SJCRH30 (cell line): Measurements from ENCODE around the gene GALNT11. TPM values are rescaled to one million over a fixed set of nuclear protein-coding genes. Genes with fewer than 3 reads are reported as not detected.
"Not testable (repeated sequence)": the region's sequence is repeated elsewhere in the genome, so short reads cannot be mapped to it uniquely, and the experiment has no call there.

Experiments
- DNase-seq, 2 experiments: peaks; one replicate each; pipeline ENCODE4 v3.0.0-alpha.2; 2015 to 2020
- H3K27ac ChIP-seq: fragments of 250-450 bp; sonication (Bioruptor Pico); 2 replicates; pipeline ENCODE4 v1.5.1; 2020; ENCODE audit warnings: mild to moderate bottlenecking, moderate library complexity
- H3K27me3 ChIP-seq: fragments of 250-450 bp; sonication (Bioruptor Pico); 2 replicates; pipeline ENCODE4 v1.5.1; 2020; ENCODE audit warnings: mild to moderate bottlenecking, moderate library complexity
- H3K36me3 ChIP-seq: fragments of 250-450 bp; sonication (Bioruptor Pico); 2 replicates; pipeline ENCODE4 v1.5.1; 2020; ENCODE audit warnings: mild to moderate bottlenecking, moderate library complexity
- H3K4me1 ChIP-seq: fragments of 250-450 bp; sonication (Bioruptor Pico); 2 replicates; pipeline ENCODE4 v1.5.1; 2020; ENCODE audit warnings: mild to moderate bottlenecking, moderate library complexity
- H3K4me3 ChIP-seq: fragments of 250-450 bp; sonication (Bioruptor Pico); 2 replicates; pipeline ENCODE4 v1.5.1; 2020; ENCODE audit warnings: mild to moderate bottlenecking, moderate library complexity
- H3K9me3 ChIP-seq: fragments of 250-450 bp; sonication (Bioruptor Pico); replicated peaks from 2 replicates; pipeline ENCODE4 v1.5.1; 2020; ENCODE audit warnings: mild to moderate bottlenecking, moderate library complexity
- total RNA-seq: library from RNA; depleted of rRNA; stranded (reverse); fragments of >200 nt; shearing (Covaris generic); gene quantifications from 2 replicates; pipeline ENCODE4 v1.2.3, GENCODE V29; 2014

Gene GALNT11
- total RNA-seq, 1 experiment from 2014 or later, result 50.0 TPM

DNA sequence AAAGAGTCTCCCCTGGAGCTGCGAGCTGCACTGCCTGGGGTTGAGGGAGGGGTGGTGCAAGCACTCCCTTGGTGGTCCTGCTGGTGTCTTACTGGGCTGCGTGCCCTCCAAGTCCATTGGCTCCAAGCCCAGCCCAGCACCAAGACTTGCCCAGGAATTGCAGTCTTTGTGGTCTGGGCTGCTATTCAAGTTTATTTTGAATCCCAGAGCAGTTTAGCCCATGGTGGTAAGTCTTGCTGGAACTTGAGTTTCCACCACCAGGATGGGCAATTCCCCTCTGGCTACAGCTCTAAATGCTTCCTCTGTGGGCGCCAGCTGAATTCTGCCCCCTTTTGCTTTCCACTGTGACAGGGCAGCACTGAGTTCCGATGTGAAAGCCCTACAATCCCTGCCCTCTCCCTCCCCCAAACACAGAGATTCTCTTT is 25.1 kb downstream of the GALNT11 start:
- Histone ChIP-seq H3K27me3 (no peaks in the 10 kb centered on the region), H3K4me1 (peaks cover 5% of the 10 kb centered on the region; the same call in 1 of the 2 replicates), H3K36me3 (no peaks in the 10 kb centered on the region), H3K4me3 (no peak overlapping the region; the same call in 1 of the 2 replicates), H3K27ac (no peak overlapping the region), H3K9me3 (no peaks in the 10 kb centered on the region; the same call in 1 of the 2 replicates)
- DNase-seq, result peak; percentile 82 to 89

- Histone ChIP-seq H3K27me3 (no peaks in the 10 kb centered on the region), H3K27ac (no peak overlapping the region), H3K4me3 (no peak overlapping the region), H3K9me3 (no peaks in the 10 kb centered on the region; the same call in 1 of the 2 replicates), H3K36me3 (no peaks in the 10 kb centered on the region), H3K4me1 (peaks cover 5% of the 10 kb centered on the region; the same call in 1 of the 2 replicates)
- no peak for DNase-seq
These were observed 26.5 kb downstream of the GALNT11 start for GRCh38 chr7:152051968-152052367.

- H3K27me3 ChIP-seq, result no peaks in the 10 kb centered on the region
- peaks cover 5% of the 10 kb centered on the region; the same call in 1 of the 2 replicates for H3K4me1 ChIP-seq
- H3K4me3 ChIP-seq, result no peak overlapping the region
- H3K9me3 ChIP-seq, result no peaks in the 10 kb centered on the region; the same call in 1 of the 2 replicates
- no peak overlapping the region for H3K27ac ChIP-seq
- DNase-seq, result no peak
- no peaks in the 10 kb centered on the region for H3K36me3 ChIP-seq
These were observed 27.3 kb downstream of the GALNT11 start for GRCh38 chr7:152052771-152053170.

DNA sequence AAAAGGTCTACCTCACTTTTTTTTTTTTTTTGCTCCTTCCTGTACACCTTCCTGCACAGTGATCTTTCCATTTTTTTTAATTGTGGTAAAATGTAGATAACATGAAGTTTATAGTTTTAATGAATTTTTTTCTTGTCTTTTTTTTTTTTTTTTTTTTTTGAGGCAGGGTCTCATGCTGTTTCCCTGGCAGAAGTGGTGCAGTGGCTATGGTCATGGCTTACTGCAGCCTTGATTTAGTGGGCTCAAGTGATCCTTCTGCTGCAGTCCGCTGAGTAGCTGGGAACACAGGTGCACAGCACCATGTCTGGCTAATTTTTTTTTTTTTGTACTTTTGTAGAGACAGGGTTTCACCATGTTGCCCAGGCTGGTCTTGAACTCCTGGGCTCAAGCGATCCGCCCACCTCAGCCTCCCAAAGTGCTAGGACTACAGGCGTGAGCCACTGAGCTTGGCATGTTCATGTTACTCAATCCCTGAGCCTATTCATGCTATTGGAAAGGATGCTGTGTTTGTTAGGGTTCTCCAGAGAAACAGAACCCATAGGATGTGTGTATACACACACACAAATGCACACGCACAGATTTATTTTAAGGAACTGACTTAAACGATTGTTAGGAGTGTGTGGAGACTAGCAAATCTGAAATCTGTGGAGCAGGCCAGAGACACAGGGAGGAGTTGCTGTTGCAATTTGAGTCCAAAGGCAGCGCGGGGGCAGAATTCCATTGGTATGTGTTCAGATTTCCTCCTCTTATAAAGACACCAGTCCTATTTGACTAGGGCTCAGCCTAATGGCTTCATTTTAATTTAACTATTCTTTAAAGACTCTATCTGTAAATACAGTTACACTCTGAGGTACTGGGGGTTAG is 29.1 kb downstream of the GALNT11 start:
- Histone ChIP-seq H3K4me3 (no peak overlapping the region), H3K36me3 (0 out of 2 replicates have a peak, but pooled peaks cover 4% of the 10 kb centered on the region), H3K27me3 (no peaks in the 10 kb centered on the region), H3K27ac (no peak overlapping the region), H3K9me3 (no peaks in the 10 kb centered on the region; the same call in 1 of the 2 replicates), H3K4me1 (peaks cover 5% of the 10 kb centered on the region; the same call in 1 of the 2 replicates)
- no peak for DNase-seq

DNA sequence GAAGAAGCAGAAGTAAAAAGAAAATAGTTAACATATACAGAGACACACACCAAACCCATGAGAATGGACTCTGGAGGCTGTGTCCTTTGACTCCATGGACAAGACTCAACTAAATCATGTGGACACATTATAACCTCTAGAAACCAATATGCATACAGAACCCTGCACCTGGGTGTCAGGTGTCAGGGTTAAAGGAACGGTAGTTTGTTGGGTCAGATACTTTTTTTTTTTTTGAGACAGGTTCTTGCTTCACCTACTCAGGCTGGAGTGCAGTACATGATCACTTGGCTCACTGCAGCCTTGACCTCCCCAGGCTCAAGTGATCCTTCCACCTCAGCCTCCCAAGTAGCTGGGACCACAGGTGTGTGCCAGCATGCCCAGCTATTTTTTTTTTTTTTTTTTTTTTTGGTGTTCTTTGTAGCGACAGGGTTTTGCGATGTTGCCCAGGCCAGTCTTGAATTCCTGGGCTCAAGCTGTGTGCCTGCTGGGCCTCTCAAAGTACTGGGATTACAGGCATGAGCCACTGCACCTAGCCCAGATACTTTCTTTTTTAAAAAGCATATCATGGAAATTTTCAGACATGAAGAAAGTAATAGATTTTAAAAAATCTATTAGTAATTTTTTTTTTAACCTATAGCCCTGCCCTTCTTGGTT is 31.3 kb downstream of the GALNT11 start:
- H3K9me3 ChIP-seq, result peaks cover 6% of the 10 kb centered on the region

DNA sequence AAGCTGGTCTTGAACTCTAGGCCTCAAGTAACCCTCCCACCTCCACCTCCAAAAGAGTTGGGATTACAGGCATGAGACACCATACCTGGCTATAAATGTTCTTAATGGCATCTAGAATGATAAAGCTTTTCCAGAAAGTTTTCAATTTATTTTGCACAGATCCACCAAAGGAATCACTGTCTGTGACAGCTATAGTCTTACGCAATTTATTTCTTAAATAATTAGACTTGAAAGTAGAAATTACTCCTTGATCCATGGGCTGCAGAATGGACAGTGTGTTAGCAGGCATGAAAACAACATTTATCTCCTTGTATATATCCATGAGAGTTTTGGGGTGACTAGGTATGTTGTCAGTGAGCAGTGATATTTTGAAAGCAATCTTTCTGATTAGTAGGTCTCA is 33.8 kb downstream of the GALNT11 start:
- Histone ChIP-seq H3K27me3 (no peaks in the 10 kb centered on the region), H3K4me3 (no peak overlapping the region), H3K36me3 (0 out of 2 replicates have a peak, but pooled peaks cover 4% of the 10 kb centered on the region), H3K4me1 (no peaks in the 10 kb centered on the region), H3K27ac (no peak overlapping the region), H3K9me3 (peaks cover 18% of the 10 kb centered on the region)
- no peak for DNase-seq

More for the DNA sequence above, 31.3 kb downstream of the GALNT11 start:
- Histone ChIP-seq H3K4me1 (no peaks in the 10 kb centered on the region), H3K27ac (no peak overlapping the region), H3K27me3 (no peaks in the 10 kb centered on the region), H3K36me3 (0 out of 2 replicates have a peak, but pooled peaks cover 4% of the 10 kb centered on the region), H3K4me3 (no peak overlapping the region)
- DNase-seq, result no peak

- H3K27ac ChIP-seq, H3K4me3 ChIP-seq, H3K4me1 ChIP-seq, H3K27me3 ChIP-seq, DNase-seq, H3K36me3 ChIP-seq: not testable (repeated sequence)
- peaks cover 23% of the 10 kb centered on the region for H3K9me3 ChIP-seq
These were observed 35.6 kb downstream of the GALNT11 start for GRCh38 chr7:152061086-152061485.

- not testable (repeated sequence) for H3K36me3 ChIP-seq, DNase-seq, H3K4me1 ChIP-seq, H3K4me3 ChIP-seq, H3K27me3 ChIP-seq, H3K27ac ChIP-seq
- peaks cover 28% of the 10 kb centered on the region for H3K9me3 ChIP-seq
These were observed 37.7 kb downstream of the GALNT11 start for GRCh38 chr7:152063192-152063591.

GRCh38 chr7:152063821-152064220 is 38.3 kb downstream of the GALNT11 start:
- DNase-seq, H3K4me1 ChIP-seq, H3K27me3 ChIP-seq, H3K27ac ChIP-seq, H3K4me3 ChIP-seq, H3K36me3 ChIP-seq: not testable (repeated sequence)
- peaks cover 29% of the 10 kb centered on the region for H3K9me3 ChIP-seq

DNA sequence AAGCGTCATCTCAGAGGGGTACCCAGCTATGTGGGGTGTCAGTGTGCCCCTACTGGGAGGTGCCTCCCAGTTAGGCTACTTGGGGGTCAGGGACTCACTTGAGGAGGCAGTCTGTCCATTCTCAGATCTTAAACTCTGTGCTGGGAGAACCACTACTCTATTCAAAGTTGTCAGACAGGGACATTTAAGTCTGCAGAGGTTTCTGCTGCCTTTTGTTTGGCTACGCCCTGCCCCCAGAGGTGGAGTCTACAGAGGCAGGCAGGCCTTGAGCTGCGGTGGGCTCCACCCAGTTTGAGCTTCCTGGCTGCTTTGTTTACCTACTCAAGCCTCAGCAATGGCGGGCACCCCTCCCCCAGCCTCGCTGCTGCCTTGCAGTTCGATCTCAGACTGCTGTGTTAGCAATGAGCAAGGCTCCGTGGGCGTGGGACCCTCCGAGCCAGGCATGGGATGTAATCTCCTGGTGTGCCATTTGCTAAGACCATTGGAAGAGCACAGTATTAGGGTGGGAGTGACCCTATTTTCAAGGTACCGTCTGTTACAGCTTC is 40.4 kb downstream of the GALNT11 start:
- not testable (repeated sequence) for H3K36me3 ChIP-seq, H3K27me3 ChIP-seq, H3K4me1 ChIP-seq, H3K27ac ChIP-seq, H3K4me3 ChIP-seq, DNase-seq
- peaks cover 30% of the 10 kb centered on the region for H3K9me3 ChIP-seq

DNA sequence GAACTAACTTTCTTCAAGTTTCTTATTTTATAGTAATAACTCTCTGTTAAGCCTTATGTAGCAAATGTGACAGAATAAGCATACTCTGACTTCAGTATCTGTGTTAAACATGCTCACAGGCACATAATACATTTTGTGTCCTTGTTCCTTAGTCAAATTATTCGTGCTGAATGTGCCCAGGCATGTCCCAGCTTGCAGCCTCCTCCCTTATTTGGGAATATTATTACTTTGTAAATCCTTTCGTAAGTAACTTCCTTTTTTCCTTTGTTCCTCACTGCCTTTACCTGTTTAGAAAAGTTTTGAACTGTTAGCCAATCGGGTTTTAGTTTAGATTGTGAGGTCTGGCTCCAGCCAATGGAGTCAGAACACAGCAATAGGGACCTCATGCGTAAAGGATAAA is 46.9 kb downstream of the GALNT11 start:
- H3K36me3 ChIP-seq, result no peaks in the 10 kb centered on the region
- no peaks in the 10 kb centered on the region for H3K27me3 ChIP-seq
- peaks cover 6% of the 10 kb centered on the region for H3K9me3 ChIP-seq
- H3K4me3 ChIP-seq, result no peak overlapping the region
- no peak for DNase-seq
- H3K27ac ChIP-seq, result no peak overlapping the region
- H3K4me1 ChIP-seq, result no peaks in the 10 kb centered on the region

DNA sequence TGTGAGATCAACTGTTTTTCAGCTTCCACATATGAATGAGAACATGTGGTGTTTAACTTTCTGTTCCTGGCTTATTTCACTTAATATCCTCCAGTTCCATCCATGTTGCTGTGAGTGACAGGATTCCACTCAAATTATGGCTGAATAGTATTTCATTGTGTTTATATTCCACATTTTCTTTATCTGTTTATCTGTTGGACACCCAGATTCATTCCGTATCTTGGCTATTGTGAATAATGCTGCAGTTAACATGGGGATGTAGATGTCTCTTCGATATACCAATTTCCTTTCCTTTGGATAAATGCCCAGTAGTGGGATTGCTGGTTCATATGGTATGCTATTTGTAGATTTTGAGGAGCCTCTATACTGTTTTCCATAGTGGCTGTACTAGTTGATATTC is 47.9 kb downstream of the GALNT11 start:
- H3K36me3 ChIP-seq, result no peaks in the 10 kb centered on the region
- H3K4me1 ChIP-seq, result no peaks in the 10 kb centered on the region
- no peak overlapping the region for H3K27ac ChIP-seq
- no peak for DNase-seq
- H3K9me3 ChIP-seq, result peaks cover 3% of the 10 kb centered on the region; the same call in 1 of the 2 replicates
- no peak overlapping the region for H3K4me3 ChIP-seq
- no peaks in the 10 kb centered on the region for H3K27me3 ChIP-seq

GRCh38 chr7:152074673-152075072 is 49.2 kb downstream of the GALNT11 start:
- H3K36me3 ChIP-seq, result no peaks in the 10 kb centered on the region
- H3K27ac ChIP-seq, result no peak overlapping the region
- DNase-seq, result no peak
- no peak overlapping the region for H3K4me3 ChIP-seq
- no peaks in the 10 kb centered on the region for H3K27me3 ChIP-seq
- 0 out of 2 replicates have a peak, but pooled peaks cover 1% of the 10 kb centered on the region for H3K4me1 ChIP-seq
- no peaks in the 10 kb centered on the region; the same call in 1 of the 2 replicates for H3K9me3 ChIP-seq

DNA sequence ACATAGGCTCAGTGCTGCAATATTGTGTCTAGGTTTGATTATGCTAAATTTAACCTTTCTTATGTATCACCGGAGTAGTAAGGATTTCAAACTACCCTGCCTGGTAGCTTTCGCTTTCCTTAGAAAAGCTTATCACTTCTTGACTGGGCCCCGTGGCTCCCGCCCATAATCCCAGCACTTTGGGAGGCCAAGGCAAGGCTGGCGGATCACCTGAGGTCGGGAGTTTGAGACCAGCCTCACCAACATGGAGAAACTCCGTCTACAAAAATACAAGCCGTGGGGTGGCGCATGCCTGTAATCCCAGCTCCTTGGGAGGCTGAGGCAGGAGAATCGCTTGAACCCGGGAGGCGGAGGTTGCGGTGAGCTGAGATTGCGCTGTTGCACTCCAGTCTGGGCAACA is 49.9 kb downstream of the GALNT11 start:
- not testable (repeated sequence) for H3K27me3 ChIP-seq, H3K4me3 ChIP-seq, H3K9me3 ChIP-seq, H3K36me3 ChIP-seq, DNase-seq, H3K4me1 ChIP-seq, H3K27ac ChIP-seq

DNA sequence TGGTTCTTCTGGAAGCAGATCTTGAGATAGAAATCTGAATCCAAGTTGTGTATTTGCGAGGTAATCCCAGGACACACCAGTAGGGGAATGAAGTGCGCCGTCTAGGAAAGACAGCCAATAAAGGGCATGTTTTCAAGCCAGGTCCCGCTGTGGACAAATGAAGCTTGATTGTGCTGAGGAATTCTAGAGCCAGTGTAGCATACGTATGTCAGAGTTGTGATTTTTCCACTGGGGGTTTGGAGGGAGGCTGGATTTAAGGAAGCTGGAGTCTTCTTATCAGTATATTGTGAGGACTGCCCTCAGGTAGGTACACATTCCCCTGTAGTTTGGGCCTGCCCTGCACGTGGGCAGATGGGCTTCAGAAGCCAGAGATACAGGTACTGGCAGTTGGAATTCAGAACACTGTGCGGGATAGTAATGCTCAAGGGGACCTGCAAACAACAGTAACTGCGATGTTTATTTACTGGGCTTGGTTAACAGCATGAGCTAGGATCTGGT is 50.9 kb downstream of the GALNT11 start:
- Histone ChIP-seq H3K4me3 (no peak overlapping the region), H3K27me3 (no peaks in the 10 kb centered on the region), H3K36me3 (no peaks in the 10 kb centered on the region), H3K9me3 (no peaks in the 10 kb centered on the region), H3K4me1 (peaks cover 8% of the 10 kb centered on the region; the same call in 1 of the 2 replicates), H3K27ac (no peak overlapping the region)
- DNase-seq, result peak; percentile 17 to 35
